Measurements from ENCODE around the gene GGA1.
A peak's percentile ranks its signal among the peaks of the same experiment; 100 is the strongest.

The GGA1 gene

GRCh38 chr22:37608477-37609239 lies at the start of gene GGA1:
GGA1 (plus strand) TSS chr22:37608834; CDS start chr22:37608861, 27 bp downstream.
- DNase-seq: peak; percentile 78 to 100 (median 95)

DNA sequence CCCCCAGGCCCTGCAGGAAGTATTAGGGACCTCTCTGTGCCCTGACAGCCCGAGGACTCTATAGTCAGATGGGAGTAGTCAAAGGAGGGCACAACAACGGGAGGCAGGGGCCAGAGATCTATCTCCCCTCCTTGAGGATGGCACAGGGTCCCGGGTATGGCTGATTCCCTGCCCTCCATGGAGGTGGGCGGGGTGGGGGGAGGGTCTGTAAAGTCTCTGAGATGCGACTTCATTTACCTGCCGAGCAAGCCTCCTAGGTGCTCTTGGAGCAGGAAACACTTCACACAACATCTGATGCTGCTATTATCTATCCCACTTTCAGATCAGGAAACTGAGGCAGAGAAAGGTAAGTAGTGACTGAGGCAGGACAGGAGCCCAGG lies 49.1 kb upstream of the GGA1 start:
- DNase-seq: no peak

GRCh38 chr22:37559901-37560607 lies 48.6 kb upstream of the GGA1 start, which contains the start of gene CDC42EP1:
CDC42EP1 (plus strand) TSS chr22:37560480; CDS start chr22:37566350, 5,870 bp downstream.
- peak in 39 of 56 donors; percentile 27 to 82 (median 59) for DNase-seq

- DNase-seq: peak in 12 of 56 donors; percentile 16 to 68 (median 36)
These were observed 47.9 kb upstream of the GGA1 start for GRCh38 chr22:37560608-37561211.

DNA sequence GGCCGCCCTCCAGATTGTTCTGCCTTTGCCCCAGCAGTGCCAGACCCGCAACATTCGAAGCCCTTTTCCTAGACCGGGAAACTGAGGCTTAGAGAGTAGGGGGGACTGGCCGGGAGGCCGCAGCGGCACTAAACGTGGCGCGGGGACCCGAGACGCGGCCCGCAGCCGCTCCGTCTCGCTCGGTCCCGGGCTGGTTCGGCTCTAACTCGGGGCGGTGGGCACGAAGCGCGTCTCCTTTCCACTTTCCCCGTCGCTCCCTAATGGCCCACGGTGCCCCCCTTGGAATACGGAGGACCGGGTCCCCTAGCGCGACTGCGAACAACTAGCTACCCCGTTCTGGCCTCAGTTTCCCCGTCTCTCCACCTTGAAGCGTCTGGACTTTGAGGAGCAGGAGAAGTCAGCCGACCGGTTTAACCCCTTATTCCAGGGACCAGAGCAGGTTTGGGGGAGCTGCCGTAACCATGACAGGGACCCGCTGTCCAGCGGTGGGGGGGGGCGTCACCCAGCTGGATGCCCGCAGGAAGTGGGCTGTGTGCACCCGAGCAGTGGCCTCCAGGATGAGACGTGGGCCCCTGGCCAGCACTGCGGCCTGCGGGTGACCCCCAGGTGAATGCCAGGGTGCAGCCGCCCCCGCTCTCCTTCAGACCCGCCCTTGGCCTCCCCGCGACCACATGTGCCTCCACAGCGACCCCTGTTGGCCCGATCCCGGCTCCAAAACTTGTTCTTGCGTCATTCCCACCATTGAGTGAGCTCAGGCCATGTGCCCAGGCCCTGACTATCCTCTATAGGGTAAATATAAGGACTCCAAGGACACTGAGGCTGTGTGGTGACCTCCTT lies 47.2 kb upstream of the GGA1 start:
- peak in 54 of 56 donors; percentile 40 to 92 (median 74) for DNase-seq

DNA sequence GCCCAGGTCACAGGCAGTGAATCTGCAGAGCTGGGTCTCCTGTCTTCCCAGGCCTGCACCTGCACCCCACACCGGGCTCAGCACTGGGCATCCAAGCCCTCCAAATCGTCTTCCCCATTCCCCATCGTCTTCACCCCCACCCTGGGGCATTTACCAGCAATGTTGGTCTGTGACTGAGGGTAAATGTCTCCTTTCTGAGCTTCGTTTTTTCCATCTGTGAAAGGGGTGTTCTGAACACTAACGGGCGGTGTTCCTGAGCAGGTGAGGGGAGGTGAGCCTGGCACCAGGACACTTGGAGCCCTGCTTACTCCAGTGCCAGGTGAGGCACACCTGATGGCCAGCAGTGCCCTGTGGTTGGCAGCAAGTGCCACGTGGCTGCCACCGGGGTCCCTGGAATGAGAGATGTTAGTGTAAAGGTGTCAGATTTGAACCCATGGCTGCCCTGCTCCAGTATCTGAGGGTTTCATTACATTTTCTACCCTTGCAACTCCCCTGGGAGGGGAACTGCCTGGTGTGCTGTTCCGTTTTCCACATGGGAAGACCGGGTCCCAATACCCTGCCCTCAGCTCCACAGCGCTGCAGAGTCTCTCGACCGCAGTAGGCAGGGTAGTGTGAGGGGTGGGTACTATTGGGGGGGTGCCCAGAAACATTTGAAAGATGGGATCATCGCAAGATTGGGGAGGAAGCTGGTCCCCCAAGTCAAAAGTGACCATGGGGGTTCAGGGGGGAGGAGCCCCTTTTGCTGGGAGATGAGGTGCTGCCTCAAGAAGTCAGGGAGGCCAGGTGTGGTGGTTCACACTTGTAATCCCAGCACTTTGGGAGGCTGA lies 46.4 kb upstream of the GGA1 start:
- peak in 1 of 56 donors; percentile 48 for DNase-seq

GRCh38 chr22:37563153-37564081 lies 45.2 kb upstream of the GGA1 start:
- DNase-seq: peak in 50 of 56 donors; percentile 34 to 94 (median 76)

GRCh38 chr22:37564111-37564711 lies 44.4 kb upstream of the GGA1 start:
- peak in 1 of 56 donors; percentile 16 for DNase-seq

DNA sequence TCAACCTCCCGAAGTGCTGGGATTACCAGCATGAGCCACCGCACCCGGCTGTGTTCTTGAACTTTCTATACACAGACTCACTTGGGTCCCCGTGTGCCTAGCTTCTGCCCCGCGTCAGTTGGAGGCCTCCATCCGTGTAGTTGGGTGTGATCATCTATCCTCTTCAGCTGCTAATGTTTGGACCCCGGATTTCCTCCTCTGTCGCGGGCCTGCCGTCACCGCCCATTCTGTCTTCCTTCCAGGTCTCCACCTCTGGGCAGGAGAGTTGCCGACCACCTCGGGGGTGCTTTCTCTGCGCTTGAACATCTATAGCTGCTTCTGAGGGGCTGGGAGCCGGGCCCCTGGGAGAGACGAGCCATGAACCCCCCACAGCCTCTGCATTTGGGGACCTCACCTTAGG lies 42.8 kb upstream of the GGA1 start:
- no peak for DNase-seq

DNA sequence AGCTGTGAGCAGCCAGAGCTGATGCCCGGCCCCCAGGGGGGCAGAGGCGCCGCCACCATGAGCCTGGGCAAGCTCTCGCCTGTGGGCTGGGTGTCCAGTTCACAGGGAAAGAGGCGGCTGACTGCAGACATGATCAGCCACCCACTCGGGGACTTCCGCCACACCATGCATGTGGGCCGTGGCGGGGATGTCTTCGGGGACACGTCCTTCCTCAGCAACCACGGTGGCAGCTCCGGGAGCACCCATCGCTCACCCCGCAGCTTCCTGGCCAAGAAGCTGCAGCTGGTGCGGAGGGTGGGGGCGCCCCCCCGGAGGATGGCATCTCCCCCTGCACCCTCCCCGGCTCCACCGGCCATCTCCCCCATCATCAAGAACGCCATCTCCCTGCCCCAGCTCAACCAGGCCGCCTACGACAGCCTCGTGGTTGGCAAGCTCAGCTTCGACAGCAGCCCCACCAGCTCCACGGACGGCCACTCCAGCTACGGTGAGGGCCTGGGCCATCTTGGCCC lies 42.3 kb upstream of the GGA1 start:
- DNase-seq: peak in 23 of 56 donors; percentile 12 to 70 (median 50)

- peak in 41 of 56 donors; percentile 14 to 85 (median 53) for DNase-seq
These were observed 41.5 kb upstream of the GGA1 start for GRCh38 chr22:37566903-37567798.

DNA sequence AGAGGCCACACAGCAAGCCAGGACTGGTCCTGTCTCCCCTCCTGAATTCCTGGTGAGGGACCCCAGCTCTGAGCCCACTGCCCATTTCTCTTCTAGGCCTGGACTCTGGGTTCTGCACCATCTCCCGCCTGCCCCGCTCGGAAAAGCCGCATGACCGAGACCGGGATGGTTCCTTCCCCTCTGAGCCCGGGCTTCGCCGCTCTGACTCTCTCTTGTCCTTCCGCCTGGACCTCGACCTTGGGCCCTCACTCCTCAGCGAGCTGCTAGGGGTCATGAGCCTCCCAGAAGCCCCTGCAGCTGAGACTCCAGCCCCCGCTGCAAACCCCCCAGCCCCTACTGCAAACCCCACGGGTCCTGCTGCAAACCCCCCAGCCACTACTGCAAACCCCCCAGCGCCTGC lies 40.6 kb upstream of the GGA1 start:
- no peak for DNase-seq

DNA sequence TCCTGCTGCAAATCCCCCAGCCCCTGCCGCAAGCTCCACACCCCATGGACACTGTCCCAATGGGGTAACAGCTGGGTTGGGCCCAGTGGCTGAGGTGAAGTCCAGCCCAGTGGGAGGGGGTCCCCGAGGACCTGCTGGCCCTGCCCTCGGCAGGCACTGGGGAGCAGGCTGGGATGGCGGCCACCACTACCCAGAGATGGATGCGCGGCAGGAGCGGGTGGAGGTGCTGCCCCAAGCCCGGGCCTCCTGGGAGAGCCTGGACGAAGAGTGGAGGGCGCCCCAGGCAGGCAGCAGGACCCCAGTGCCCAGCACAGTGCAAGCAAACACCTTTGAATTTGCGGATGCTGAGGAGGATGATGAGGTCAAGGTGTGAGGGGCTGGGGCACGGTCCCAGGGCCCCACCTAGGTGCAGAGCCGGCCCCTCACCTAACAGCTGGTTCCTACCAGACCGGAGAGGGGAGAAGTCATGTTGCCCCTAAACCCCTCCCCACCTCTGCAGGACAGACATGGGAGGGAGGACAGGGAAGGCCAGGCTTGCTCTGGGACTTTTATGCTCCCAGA lies 40.1 kb upstream of the GGA1 start:
- peak in 3 of 56 donors; percentile 45 to 60 (median 52) for DNase-seq

DNA sequence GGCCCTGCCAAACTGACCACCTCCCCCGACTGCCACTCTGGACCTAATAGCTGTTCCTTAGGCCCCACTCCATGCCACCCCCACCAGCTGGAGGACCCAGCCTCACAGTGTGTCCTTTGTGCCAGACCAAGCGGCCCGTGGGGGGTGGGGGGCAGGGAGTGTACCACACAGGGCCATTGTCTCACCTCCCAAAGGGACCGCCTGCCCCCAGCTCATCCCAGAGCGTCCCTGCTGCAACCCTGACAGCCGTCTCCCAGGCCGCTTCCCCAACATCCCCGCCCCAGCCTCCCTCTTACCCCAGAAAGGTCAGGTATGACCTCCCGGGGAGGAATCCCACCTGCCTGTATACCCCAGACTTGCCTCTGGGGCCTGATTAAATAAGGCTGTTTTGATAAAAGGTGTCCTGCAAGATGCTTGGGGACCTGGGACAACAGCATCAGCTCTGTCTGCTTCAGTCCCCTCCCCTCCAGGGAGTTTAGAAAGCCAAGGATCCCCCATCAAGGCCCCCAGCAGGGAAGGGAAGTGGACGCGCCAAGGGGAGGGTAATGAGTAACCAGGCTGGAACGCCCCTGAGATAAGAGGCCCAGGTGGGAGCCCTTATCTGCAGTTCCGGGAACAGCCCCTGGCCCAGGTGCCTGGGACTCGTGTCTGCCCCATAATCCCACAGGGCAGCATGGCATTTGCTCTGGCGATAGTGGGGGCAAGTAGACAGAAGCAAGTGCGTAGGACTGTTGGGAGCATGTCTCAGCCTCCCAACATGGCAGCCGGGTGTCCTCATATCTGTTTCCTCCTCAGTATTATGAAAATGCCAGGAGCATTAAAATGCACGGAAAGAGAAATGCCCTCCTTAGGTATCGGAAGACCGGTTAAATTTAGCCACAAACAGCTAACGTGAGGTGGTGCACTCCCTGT lies 39.4 kb upstream of the GGA1 start:
- peak in 53 of 56 donors; percentile 30 to 93 (median 76) for DNase-seq

DNA sequence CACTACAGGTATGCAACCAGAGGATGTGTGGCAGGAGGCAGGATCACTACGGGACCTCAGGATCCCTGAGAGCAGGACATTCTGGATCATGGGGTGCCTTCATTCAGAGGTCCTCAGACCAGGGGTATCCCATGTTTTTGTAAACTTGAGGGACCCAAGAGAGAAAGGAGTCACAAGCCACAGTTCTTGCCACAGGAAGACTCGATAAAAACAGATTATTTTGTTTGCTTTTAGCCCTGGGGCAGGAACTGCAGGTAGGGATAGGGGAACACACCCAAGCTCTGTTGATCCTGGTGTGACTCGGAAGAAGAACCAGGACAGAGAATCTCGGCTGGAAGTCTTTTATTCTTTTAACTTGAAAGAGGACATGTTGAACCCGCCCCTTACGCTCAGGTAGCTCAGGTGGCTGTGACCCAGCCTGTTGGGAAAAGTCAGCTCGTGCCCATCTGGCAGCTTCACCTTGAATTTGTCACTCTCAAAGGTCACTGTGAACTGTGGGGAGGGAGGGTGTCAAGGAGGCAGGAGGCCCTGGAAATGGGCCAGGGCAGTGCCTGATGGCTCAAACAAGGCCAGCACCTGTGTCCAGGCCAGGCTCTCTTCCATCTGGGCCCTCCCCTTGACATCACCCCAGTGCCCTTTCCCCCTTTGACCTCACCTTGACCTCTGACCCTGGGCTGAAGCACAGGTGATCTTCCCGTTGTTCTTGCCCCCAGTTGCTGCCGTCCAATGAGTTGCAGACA lies 38.5 kb upstream of the GGA1 start:
- DNase-seq: no peak

Measured in amygdala (tissue), 56 donors.